ENCODE measurements around the gene RCAN2.

RCAN2 gene

GRCh38 chr6:46505693-46506512 is 14.7 kb upstream of the RCAN2 start:
- Mint-ChIP-seq H3K27me3 (peaks cover 9% of the 10 kb centered on the region), H3K36me3 (ENCODE audit: low read depth) (no peaks in the 10 kb centered on the region), H3K27ac (no peak overlapping the region), H3K4me1 (peaks cover 1% of the 10 kb centered on the region), H3K9me3 (no peaks in the 10 kb centered on the region), H3K4me3 (no peak overlapping the region)
- ATAC-seq (no peak), DNase-seq (no peak)

- Mint-ChIP-seq H3K4me1 (peaks cover 1% of the 10 kb centered on the region), H3K27ac (no peak overlapping the region), H3K4me3 (no peak overlapping the region), H3K9me3 (no peaks in the 10 kb centered on the region), H3K36me3 (ENCODE audit: low read depth) (no peaks in the 10 kb centered on the region), H3K27me3 (peaks cover 13% of the 10 kb centered on the region)
- DNase-seq (no peak), ATAC-seq (no peak)
These were observed 13.0 kb upstream of the RCAN2 start for GRCh38 chr6:46504242-46504641.

GRCh38 chr6:46502486-46503119 is 11.4 kb upstream of the RCAN2 start:
- peaks cover 1% of the 10 kb centered on the region for H3K4me1 Mint-ChIP-seq
- H3K4me3 Mint-ChIP-seq = no peak overlapping the region
- no peak for DNase-seq
- H3K9me3 Mint-ChIP-seq = no peaks in the 10 kb centered on the region
- peaks cover 14% of the 10 kb centered on the region for H3K27me3 Mint-ChIP-seq
- no peak for ATAC-seq
- H3K27ac Mint-ChIP-seq = no peak overlapping the region
- no peaks in the 10 kb centered on the region for H3K36me3 Mint-ChIP-seq (ENCODE audit: low read depth)

- peaks cover 24% of the 10 kb centered on the region for H3K27me3 Mint-ChIP-seq
- no peak for DNase-seq
- H3K36me3 Mint-ChIP-seq (ENCODE audit: low read depth) = no peaks in the 10 kb centered on the region
These were observed 10.2 kb upstream of the RCAN2 start for GRCh38 chr6:46501136-46502089.

GRCh38 chr6:46500382-46500781 is 9.1 kb upstream of the RCAN2 start:
- H3K36me3 Mint-ChIP-seq (ENCODE audit: low read depth) = no peaks in the 10 kb centered on the region
- H3K4me3 Mint-ChIP-seq = no peak overlapping the region
- H3K27me3 Mint-ChIP-seq = peaks cover 30% of the 10 kb centered on the region
- DNase-seq = no peak
- no peak for ATAC-seq
- no peak overlapping the region for H3K27ac Mint-ChIP-seq
- H3K4me1 Mint-ChIP-seq = peaks cover 1% of the 10 kb centered on the region
- H3K9me3 Mint-ChIP-seq = no peaks in the 10 kb centered on the region

More at GRCh38 chr6:46501136-46502089, 10.2 kb upstream of the RCAN2 start:
- Mint-ChIP-seq H3K9me3 (no peaks in the 10 kb centered on the region), H3K27ac (no peak overlapping the region), H3K4me1 (peaks cover 1% of the 10 kb centered on the region), H3K4me3 (no peak overlapping the region)
- no peak for ATAC-seq

GRCh38 chr6:46491628-46492547 is 639 bp upstream of the RCAN2 start:
- Mint-ChIP-seq H3K4me3 (peak overlapping the region; percentile 50), H3K27me3 (peaks cover 77% of the 10 kb centered on the region), H3K4me1 (peaks cover 7% of the 10 kb centered on the region), H3K9me3 (no peaks in the 10 kb centered on the region), H3K36me3 (ENCODE audit: low read depth) (no peaks in the 10 kb centered on the region), H3K27ac (no peak overlapping the region)
- ATAC-seq (peak; percentile 52), DNase-seq (peak; percentile 10)

GRCh38 chr6:46490425-46491200 is 636 bp downstream of the RCAN2 start:
- peaks cover 7% of the 10 kb centered on the region for H3K4me1 Mint-ChIP-seq
- H3K27ac Mint-ChIP-seq = no peak overlapping the region
- no peak for ATAC-seq
- H3K9me3 Mint-ChIP-seq = no peaks in the 10 kb centered on the region
- H3K36me3 Mint-ChIP-seq (ENCODE audit: low read depth) = no peaks in the 10 kb centered on the region
- DNase-seq = no peak
- peaks cover 73% of the 10 kb centered on the region for H3K27me3 Mint-ChIP-seq
- H3K4me3 Mint-ChIP-seq = peak overlapping the region; percentile 53

GRCh38 chr6:46486181-46486580 is 5.1 kb downstream of the RCAN2 start:
- H3K27me3 Mint-ChIP-seq = peaks cover 63% of the 10 kb centered on the region
- no peaks in the 10 kb centered on the region for H3K36me3 Mint-ChIP-seq (ENCODE audit: low read depth)
- H3K27ac Mint-ChIP-seq = no peak overlapping the region
- H3K4me1 Mint-ChIP-seq = peaks cover 3% of the 10 kb centered on the region
- H3K9me3 Mint-ChIP-seq = no peaks in the 10 kb centered on the region
- no peak overlapping the region for H3K4me3 Mint-ChIP-seq
- DNase-seq = no peak
- ATAC-seq = no peak

GRCh38 chr6:46484081-46484820 is 7.0 kb downstream of the RCAN2 start:
- no peaks in the 10 kb centered on the region for H3K36me3 Mint-ChIP-seq (ENCODE audit: low read depth)
- H3K27ac Mint-ChIP-seq = no peak overlapping the region
- ATAC-seq = no peak
- H3K4me3 Mint-ChIP-seq = no peak overlapping the region
- no peaks in the 10 kb centered on the region for H3K4me1 Mint-ChIP-seq
- DNase-seq = no peak
- peaks cover 55% of the 10 kb centered on the region for H3K27me3 Mint-ChIP-seq
- no peaks in the 10 kb centered on the region for H3K9me3 Mint-ChIP-seq

- Mint-ChIP-seq H3K4me1 (no peaks in the 10 kb centered on the region), H3K27me3 (peaks cover 23% of the 10 kb centered on the region), H3K27ac (no peak overlapping the region), H3K36me3 (ENCODE audit: low read depth) (no peaks in the 10 kb centered on the region), H3K4me3 (no peak overlapping the region), H3K9me3 (no peaks in the 10 kb centered on the region)
- DNase-seq (no peak), ATAC-seq (no peak)
These were observed 14.9 kb downstream of the RCAN2 start for GRCh38 chr6:46476301-46476700.

- Mint-ChIP-seq H3K27me3 (peaks cover 17% of the 10 kb centered on the region), H3K4me1 (no peaks in the 10 kb centered on the region), H3K36me3 (ENCODE audit: low read depth) (no peaks in the 10 kb centered on the region), H3K27ac (no peak overlapping the region), H3K4me3 (no peak overlapping the region), H3K9me3 (no peaks in the 10 kb centered on the region)
- DNase-seq (no peak), ATAC-seq (no peak)
These were observed 17.4 kb downstream of the RCAN2 start for GRCh38 chr6:46473881-46474280.

- Mint-ChIP-seq H3K27me3 (peaks cover 16% of the 10 kb centered on the region), H3K9me3 (no peaks in the 10 kb centered on the region), H3K27ac (no peak overlapping the region), H3K4me1 (no peaks in the 10 kb centered on the region), H3K4me3 (no peak overlapping the region), H3K36me3 (ENCODE audit: low read depth) (no peaks in the 10 kb centered on the region)
- ATAC-seq = no peak
- DNase-seq = no peak
These were observed 19.0 kb downstream of the RCAN2 start for GRCh38 chr6:46472243-46472642.

- Mint-ChIP-seq H3K27me3 (peaks cover 8% of the 10 kb centered on the region), H3K9me3 (no peaks in the 10 kb centered on the region)
These were observed 22.2 kb downstream of the RCAN2 start for GRCh38 chr6:46469021-46469420.

More at GRCh38 chr6:46469021-46469420, 22.2 kb downstream of the RCAN2 start:
- DNase-seq = no peak
- ATAC-seq = no peak
- H3K36me3 Mint-ChIP-seq (ENCODE audit: low read depth) = no peaks in the 10 kb centered on the region
- H3K4me3 Mint-ChIP-seq = no peak overlapping the region
- no peaks in the 10 kb centered on the region for H3K4me1 Mint-ChIP-seq
- no peak overlapping the region for H3K27ac Mint-ChIP-seq

Data from activated naive CD8-positive, alpha-beta T cell treated with anti-CD3 and anti-CD28 coated beads, Interleukin-2, amount 50 U/mL, for 24 hours (primary cell).